Naive thymus-derived CD4-positive, alpha-beta T cell (primary cell): ENCODE results near the gene GAL. TPM values are rescaled to one million over a fixed set of nuclear protein-coding genes. Genes with fewer than 3 reads are reported as not detected.

Experiments used
- ATAC-seq: fragments of 150-1000 bp; cut with Tn5 transposase; 2 replicates; pipeline ENCODE4 v1.10.0; 2021; ENCODE audit warnings: mild to moderate bottlenecking, moderate library complexity
- CTCF ChIA-PET: fragments of 350-600 bp; sonication (Branson Sonifier 250); formaldehyde crosslinking; loops from one replicate; lab custom pipeline; 2021; ENCODE audit warnings: antibody characterized with exemption; lab: Charles Lee
- POLR2A ChIA-PET: fragments of 350-600 bp; sonication (Branson Sonifier 250); formaldehyde crosslinking; loops from one replicate; lab custom pipeline; 2021; ENCODE audit warnings: antibody characterized with exemption, inconsistent platforms; lab: Charles Lee
- DNase-seq, 9 donors: peaks; one replicate each; pipeline versions ENCODE4 v3.0.0 to v3.0.0-alpha.2; 2020 to 2022; ENCODE audit warnings: mixed read lengths in 1 of 9
- H3K27ac ChIP-seq: one replicate; pipeline ENCODE4 v1.7.0; 2013; ENCODE audit warnings: mild to moderate bottlenecking, low read depth, low read length, moderate library complexity
- H3K27me3 ChIP-seq, 2 donors: one replicate each; pipeline ENCODE4 v1.7.0; 2013; ENCODE audit warnings: low read length in 2 of 2, mild to moderate bottlenecking in 2 of 2, moderate library complexity in 2 of 2; ENCODE audit not compliant: control insufficient read depth in 2 of 2, insufficient read depth in 2 of 2
- H3K36me3 ChIP-seq, 3 experiments: 1 replicate in 2 of 3; 2 replicates in 1 of 3; pipeline ENCODE4 v1.7.0; 2013; ENCODE audit warnings: low read length in 3 of 3, mild to moderate bottlenecking in 3 of 3, moderate library complexity in 1 of 3; ENCODE audit not compliant: insufficient read depth in 3 of 3, control insufficient read depth in 2 of 3
- H3K4me1 ChIP-seq, 2 donors: one replicate each; pipeline ENCODE4 v1.7.0; 2013; ENCODE audit warnings: low read length in 2 of 2, mild to moderate bottlenecking in 2 of 2, moderate library complexity in 1 of 2; ENCODE audit not compliant: control insufficient read depth in 2 of 2, insufficient read depth in 2 of 2
- H3K4me3 ChIP-seq: 2 replicates; pipeline ENCODE4 v1.7.0; 2013; ENCODE audit warnings: mild to moderate bottlenecking, low read length
- H3K9me3 ChIP-seq, 3 experiments: 1 replicate in 2 of 3; 2 replicates in 1 of 3; pipeline ENCODE4 v1.7.0; 2013; ENCODE audit warnings: low read length in 3 of 3; ENCODE audit not compliant: control insufficient read depth in 2 of 3
- H3K27ac Mint-ChIP-seq, 9 donors: one replicate each; pipeline ENCODE4 v1.8.0; 2020 to 2022; ENCODE audit warnings: mixed read lengths in 9 of 9, mild to moderate bottlenecking in 8 of 9, moderate library complexity in 5 of 9, inconsistent platforms in 2 of 9
- H3K27me3 Mint-ChIP-seq, 5 donors: one replicate each; pipeline ENCODE4 v1.8.0; 2021 to 2022; ENCODE audit warnings: mixed read lengths in 5 of 5, mild to moderate bottlenecking in 1 of 5
- H3K36me3 Mint-ChIP-seq, 5 donors: one replicate each; pipeline ENCODE4 v1.8.0; 2020 to 2022; ENCODE audit warnings: mixed read lengths in 5 of 5, mild to moderate bottlenecking in 3 of 5, inconsistent platforms in 1 of 5
- H3K4me1 Mint-ChIP-seq, 7 donors: one replicate each; pipeline ENCODE4 v1.8.0; 2020 to 2022; ENCODE audit warnings: mixed read lengths in 7 of 7, mild to moderate bottlenecking in 3 of 7, inconsistent platforms in 1 of 7
- H3K4me3 Mint-ChIP-seq, 10 donors: one replicate each; pipeline ENCODE4 v1.8.0; 2020 to 2022; ENCODE audit warnings: mild to moderate bottlenecking in 10 of 10, mixed read lengths in 10 of 10, moderate library complexity in 6 of 10, inconsistent platforms in 2 of 10
- H3K9me3 Mint-ChIP-seq, 11 donors: one replicate each; pipeline ENCODE4 v1.8.0; 2020 to 2022; ENCODE audit warnings: mixed read lengths in 11 of 11, mild to moderate bottlenecking in 4 of 11, inconsistent platforms in 1 of 11, moderate library complexity in 1 of 11
- intact Hi-C, 2 donors: fragments of 100-400 bp; cut with micrococcal nuclease; formaldehyde crosslinking; loops; one replicate each; pipeline ENCODE4 v1.15.1; 2023
- polyA plus RNA-seq, 2 donors: library from polyadenylated mRNA; unstranded; fragments of 300-500 nt; fragmentation: Illumina TruSeq; gene quantifications; one replicate each; pipeline ENCODE4 v1.2.3, GENCODE V29; 2021
- total RNA-seq, 6 experiments: library from RNA in 5 of 6; stranded (reverse) in 5 of 6; gene quantifications; 1 replicate in 5 of 6; 2 replicates in 1 of 6; pipeline ENCODE4 v1.2.3 and lab custom pipeline; 2021 to 2026

GAL gene
- total and polyA plus RNA-seq, 7 experiments from 2014 or later, result not detected

DNA sequence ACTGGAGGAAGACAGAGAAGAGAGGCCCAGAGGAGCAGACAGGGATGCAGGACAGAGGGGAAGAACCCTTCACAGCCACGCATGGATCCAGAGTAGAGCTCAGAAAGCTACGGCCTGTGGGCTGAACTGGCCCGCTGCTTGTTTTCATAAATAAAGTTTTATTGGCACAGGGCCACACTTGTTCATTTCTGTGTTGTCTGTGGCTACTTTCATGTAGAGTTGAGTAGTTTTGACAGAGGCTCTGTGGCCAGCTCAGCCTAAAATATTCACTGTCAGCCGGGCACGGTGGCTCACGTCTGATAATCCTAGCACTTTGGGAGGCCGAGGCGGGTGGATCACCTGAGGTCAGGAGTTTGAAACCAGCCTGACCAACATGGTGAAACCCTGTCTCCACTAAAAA is 26.2 kb upstream of the GAL start:
- no peak overlapping the region for H3K27ac Mint-ChIP-seq
- peaks cover 0 to 13% (median 4%) of the 10 kb centered on the region in 11 donors for H3K9me3 Mint-ChIP-seq
- no peaks in the 10 kb centered on the region for H3K4me1 Mint-ChIP-seq
- Histone ChIP-seq H3K27me3 (no peaks in the 10 kb centered on the region), H3K36me3 (no peaks in the 10 kb centered on the region), H3K4me3 (no peak overlapping the region), H3K27ac (no peak overlapping the region), H3K9me3 (no peaks in the 10 kb centered on the region), H3K4me1 (no peaks in the 10 kb centered on the region)
- intact Hi-C loops, result no loop called here
- DNase-seq (no peak), ATAC-seq (no peak)
- POLR2A ChIA-PET, result no interaction called here
- CTCF ChIA-PET, result no interaction called here
- H3K27me3 Mint-ChIP-seq, result peaks cover 0 to 16% (median 7%) of the 10 kb centered on the region in 5 donors
- H3K36me3 Mint-ChIP-seq, result peaks cover 0 to 5% (median 0%) of the 10 kb centered on the region in 5 donors
- H3K4me3 Mint-ChIP-seq, result no peak overlapping the region

DNA sequence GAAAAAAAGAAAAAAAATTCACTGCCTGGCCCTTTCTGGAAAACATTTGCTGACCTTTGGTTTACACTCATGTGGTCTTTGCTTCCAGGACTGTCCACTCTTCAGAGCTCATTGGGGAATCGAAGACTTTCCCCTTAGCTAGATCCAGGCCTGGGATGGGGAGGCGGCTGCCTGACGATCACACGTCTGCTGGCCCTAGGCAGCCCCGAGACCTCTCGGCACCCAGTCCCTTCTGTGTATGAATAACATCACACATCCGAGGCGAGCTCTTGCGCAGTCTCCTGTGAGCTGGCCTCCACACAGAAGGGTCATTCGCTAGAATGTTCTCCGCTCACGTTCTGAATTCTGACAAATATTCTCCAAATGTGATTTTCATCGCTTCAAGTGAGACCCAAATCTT is 25.7 kb upstream of the GAL start:
- DNase-seq (no peak), ATAC-seq (no peak)
- CTCF ChIA-PET, result no interaction called here
- Mint-ChIP-seq H3K9me3 (peaks cover 0 to 13% (median 2%) of the 10 kb centered on the region in 11 donors), H3K4me1 (no peaks in the 10 kb centered on the region), H3K36me3 (peaks cover 0 to 5% (median 0%) of the 10 kb centered on the region in 5 donors), H3K27ac (no peak overlapping the region), H3K27me3 (peaks cover 0 to 16% (median 7%) of the 10 kb centered on the region in 5 donors), H3K4me3 (no peak overlapping the region)
- Histone ChIP-seq H3K4me3 (no peak overlapping the region), H3K4me1 (no peaks in the 10 kb centered on the region), H3K9me3 (no peaks in the 10 kb centered on the region), H3K27me3 (no peaks in the 10 kb centered on the region), H3K27ac (no peak overlapping the region), H3K36me3 (no peaks in the 10 kb centered on the region)
- POLR2A ChIA-PET, result no interaction called here
- intact Hi-C loops, result no loop called here

DNA sequence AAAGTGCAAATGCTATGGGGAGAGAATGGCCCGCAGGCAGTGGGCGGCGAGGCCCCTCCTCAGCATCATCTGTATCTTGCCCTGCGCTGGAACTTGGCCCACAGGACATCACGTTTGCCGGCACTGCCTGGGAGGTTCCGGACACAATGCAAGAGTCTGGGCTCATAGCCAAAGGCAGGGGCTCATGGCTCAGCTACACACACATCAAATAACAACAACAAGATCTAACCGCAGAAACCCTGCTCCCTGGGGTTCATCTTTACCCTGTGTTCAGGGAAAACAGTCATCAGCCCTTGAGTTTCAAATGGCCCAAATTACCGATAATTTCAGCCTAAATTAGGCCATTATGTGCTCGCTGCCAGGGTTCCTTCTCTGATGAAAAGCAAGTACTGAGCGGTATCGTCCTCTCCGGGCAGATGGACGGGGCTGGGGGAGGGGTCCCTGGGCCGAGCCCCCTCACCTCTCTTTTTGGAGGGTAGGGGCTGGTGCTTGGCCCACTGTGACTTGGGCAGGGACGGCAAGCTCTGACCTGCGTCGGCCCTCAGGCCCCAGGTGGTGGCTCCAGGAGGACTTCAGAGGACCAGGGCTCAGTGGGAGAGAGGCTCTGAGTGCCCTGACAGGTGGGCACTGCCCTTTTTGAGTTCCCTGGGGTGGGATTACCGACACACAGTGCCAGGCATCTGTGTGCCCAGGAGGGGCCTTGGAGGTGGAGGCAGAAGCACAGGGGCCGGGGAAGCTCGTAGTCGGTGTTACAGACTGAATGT is 25.0 kb upstream of the GAL start:
- Mint-ChIP-seq H3K36me3 (peaks cover 0 to 5% (median 0%) of the 10 kb centered on the region in 5 donors), H3K9me3 (peaks cover 0 to 13% (median 2%) of the 10 kb centered on the region in 11 donors), H3K27ac (peak overlapping the region in 1 of 9 donors; percentile 15), H3K27me3 (peaks cover 0 to 16% (median 7%) of the 10 kb centered on the region in 5 donors), H3K4me3 (no peak overlapping the region), H3K4me1 (no peaks in the 10 kb centered on the region)
- no peaks in the 10 kb centered on the region for H3K27me3 ChIP-seq
- DNase-seq, result no peak
- intact Hi-C loops, result no loop called here
- no peak overlapping the region for H3K4me3 ChIP-seq
- POLR2A ChIA-PET, result no interaction called here
- H3K27ac ChIP-seq, result no peak overlapping the region
- H3K9me3 ChIP-seq, result no peaks in the 10 kb centered on the region
- no peak for ATAC-seq
- no peaks in the 10 kb centered on the region for H3K36me3 ChIP-seq
- CTCF ChIA-PET, result no interaction called here
- H3K4me1 ChIP-seq, result no peaks in the 10 kb centered on the region

GRCh38 chr11:68660066-68660810 is 24.1 kb upstream of the GAL start:
- Mint-ChIP-seq H3K9me3 (peaks cover 0 to 7% (median 2%) of the 10 kb centered on the region in 11 donors), H3K4me1 (no peaks in the 10 kb centered on the region), H3K4me3 (no peak overlapping the region), H3K27me3 (peaks cover 0 to 20% (median 7%) of the 10 kb centered on the region in 5 donors), H3K36me3 (peaks cover 0 to 5% (median 0%) of the 10 kb centered on the region in 5 donors), H3K27ac (peak overlapping the region in 1 of 9 donors; percentile 15)
- Histone ChIP-seq H3K36me3 (no peaks in the 10 kb centered on the region), H3K4me1 (no peaks in the 10 kb centered on the region), H3K27me3 (no peaks in the 10 kb centered on the region), H3K9me3 (no peaks in the 10 kb centered on the region), H3K4me3 (no peak overlapping the region), H3K27ac (no peak overlapping the region)
- CTCF ChIA-PET, result no interaction called here
- no peak for ATAC-seq
- POLR2A ChIA-PET, result no interaction called here
- no peak for DNase-seq
- intact Hi-C loops, result no loop called here

GRCh38 chr11:68661014-68661413 is 23.3 kb upstream of the GAL start:
- no peak for DNase-seq
- Histone ChIP-seq H3K4me3 (no peak overlapping the region), H3K9me3 (no peaks in the 10 kb centered on the region), H3K27me3 (no peaks in the 10 kb centered on the region), H3K4me1 (no peaks in the 10 kb centered on the region), H3K27ac (no peak overlapping the region), H3K36me3 (no peaks in the 10 kb centered on the region)
- no peak overlapping the region for H3K4me3 Mint-ChIP-seq
- H3K36me3 Mint-ChIP-seq, result no peaks in the 10 kb centered on the region
- peaks cover 0 to 19% (median 5%) of the 10 kb centered on the region in 5 donors for H3K27me3 Mint-ChIP-seq
- ChIA-PET POLR2A (no interaction called here), CTCF (no interaction called here)
- H3K9me3 Mint-ChIP-seq, result peaks cover 0 to 3% (median 0%) of the 10 kb centered on the region in 11 donors
- intact Hi-C loops, result no loop called here
- no peaks in the 10 kb centered on the region for H3K4me1 Mint-ChIP-seq
- ATAC-seq, result no peak
- no peak overlapping the region for H3K27ac Mint-ChIP-seq

DNA sequence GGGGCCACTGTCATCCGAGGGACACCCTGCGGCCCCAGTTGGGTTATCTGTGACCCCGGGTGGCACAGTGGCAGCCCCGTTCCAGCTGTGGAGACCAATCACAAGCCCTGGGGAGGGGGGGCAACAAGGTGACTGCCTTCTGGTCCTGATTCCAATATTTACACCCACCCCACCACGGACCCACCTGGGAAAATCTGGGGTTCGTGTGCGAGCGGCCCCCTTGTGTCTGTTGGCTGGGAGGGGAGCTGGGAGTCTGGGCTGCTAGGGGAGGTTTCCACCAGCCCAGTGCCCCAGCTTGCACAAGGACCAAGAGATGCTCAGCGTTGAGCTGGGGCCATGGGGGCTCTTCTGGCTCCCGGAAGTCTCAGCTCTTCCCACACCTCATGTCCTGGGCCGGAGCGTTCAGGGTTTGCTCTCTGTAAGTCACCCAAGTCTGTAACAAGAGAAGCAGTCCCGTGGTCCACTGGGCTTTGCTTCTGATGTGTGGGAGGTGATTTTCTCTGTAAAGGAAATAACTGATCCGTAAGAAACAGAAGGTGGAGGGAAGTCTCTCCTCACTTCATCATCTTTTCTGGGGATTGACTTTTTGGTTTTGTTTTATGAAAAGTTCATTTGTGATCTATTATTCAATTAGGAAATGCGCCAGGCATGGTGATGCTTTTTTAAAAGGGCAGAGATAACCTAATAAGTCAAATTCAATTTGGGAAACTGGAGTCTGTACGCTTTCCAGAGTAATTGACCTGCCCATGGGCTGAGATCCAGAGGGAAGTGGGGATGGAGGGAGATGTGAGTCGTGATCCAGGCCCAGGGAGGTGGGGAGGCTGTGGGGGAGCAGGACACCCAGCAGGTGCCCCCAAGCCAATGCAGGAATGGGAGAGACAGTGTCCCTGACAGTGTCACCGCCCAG is 22.4 kb upstream of the GAL start:
- no peaks in the 10 kb centered on the region for H3K36me3 Mint-ChIP-seq
- no peak overlapping the region for H3K4me3 ChIP-seq
- H3K27ac ChIP-seq, result no peak overlapping the region
- ChIA-PET CTCF (no interaction called here), POLR2A (no interaction called here)
- H3K36me3 ChIP-seq, result no peaks in the 10 kb centered on the region
- no peaks in the 10 kb centered on the region for H3K4me1 ChIP-seq
- no peaks in the 10 kb centered on the region for H3K4me1 Mint-ChIP-seq
- DNase-seq (no peak), ATAC-seq (no peak)
- intact Hi-C loops, result no loop called here
- H3K27me3 ChIP-seq, result no peaks in the 10 kb centered on the region
- no peak overlapping the region for H3K4me3 Mint-ChIP-seq
- H3K27me3 Mint-ChIP-seq, result peaks cover 0 to 14% (median 5%) of the 10 kb centered on the region in 5 donors
- H3K27ac Mint-ChIP-seq, result no peak overlapping the region
- H3K9me3 Mint-ChIP-seq, result peaks cover 0 to 3% (median 0%) of the 10 kb centered on the region in 11 donors
- no peaks in the 10 kb centered on the region for H3K9me3 ChIP-seq
